Measurements from ENCODE around the gene SREBF1. TPM values are rescaled to one million over a fixed set of nuclear protein-coding genes. Genes with fewer than 3 reads are reported as not detected.

Gene SREBF1
- total and polyA plus RNA-seq, 12 donors: 9.0 to 61.2 (median 20.1) TPM

- no peak for TF ChIP-seq CTCF (IDR thresholded peaks at IDR 0.05)
- WGBS, 2 donors: 73 to 75% methylated on average over 25 of the region's 25 CpGs
- DNase-seq (no peak), ATAC-seq (peak in 4 of 8 donors; percentile 1 to 10 (median 4))
- H3K4me3 ChIP-seq: no peak overlapping the region
- peaks cover 29 to 81% (median 63%) of the 10 kb centered on the region in 9 donors for H3K4me1 ChIP-seq
- H3K27ac ChIP-seq: peak overlapping the region in 8 of 10 donors; percentile 3 to 60 (median 46)
- H3K36me3 ChIP-seq: peaks cover 0 to 9% (median 0%) of the 10 kb centered on the region in 9 donors
- H3K9me3 ChIP-seq: no peaks in the 10 kb centered on the region
- intact Hi-C loops (cut with DNase I): loop anchor here in 4 of 10 donors (2.0 to 10.0 kb wide), 3 partner anchors 41 to 85 kb away; partner anchors contain the start of gene RAI1 (in 2 of the 4)
- H3K27me3 ChIP-seq: no peaks in the 10 kb centered on the region
Observed at GRCh38 chr17:17769869-17770631, 66.7 kb downstream of the SREBF1 start.

GRCh38 chr17:17768424-17769088 lies 68.2 kb downstream of the SREBF1 start:
- Histone ChIP-seq H3K4me3 (no peak overlapping the region), H3K9me3 (no peaks in the 10 kb centered on the region), H3K4me1 (peaks cover 27 to 72% (median 56%) of the 10 kb centered on the region in 9 donors), H3K27me3 (no peaks in the 10 kb centered on the region), H3K36me3 (peaks cover 0 to 13% (median 0%) of the 10 kb centered on the region in 9 donors), H3K27ac (peak overlapping the region in 6 of 10 donors; percentile 5 to 49 (median 25))
- DNase-seq (no peak), ATAC-seq (peak; percentile 16 to 67 (median 46))
- no peak for TF ChIP-seq CTCF (IDR thresholded peaks at IDR 0.05)
- WGBS, 2 donors: 47 to 54% methylated on average over 14 of the region's 14 CpGs
- intact Hi-C loops (cut with DNase I): loop anchor here in 1 of 10 donors (10.0 kb wide), 1 partner anchor 86 kb away; no protein-coding TSS in a partner anchor

- peaks cover 0 to 13% (median 0%) of the 10 kb centered on the region in 9 donors for H3K36me3 ChIP-seq
- no peak for DNase-seq
- peak overlapping the region in 6 of 10 donors; percentile 1 to 49 (median 25) for H3K27ac ChIP-seq
- peaks cover 27 to 78% (median 60%) of the 10 kb centered on the region in 9 donors for H3K4me1 ChIP-seq
- TF ChIP-seq CTCF (IDR thresholded peaks at IDR 0.05): no peak
- no peak overlapping the region for H3K4me3 ChIP-seq
- 70 to 81% methylated on average over 6 of the region's 6 CpGs for WGBS, 2 donors
- H3K9me3 ChIP-seq: no peaks in the 10 kb centered on the region
- intact Hi-C loops (cut with DNase I): loop anchor here in 1 of 10 donors (10.0 kb wide), 1 partner anchor 87 kb away; no protein-coding TSS in a partner anchor
- ATAC-seq: no peak
- no peaks in the 10 kb centered on the region for H3K27me3 ChIP-seq
Observed at GRCh38 chr17:17767887-17768418, 68.8 kb downstream of the SREBF1 start.

All from heart right ventricle (tissue), 16 donors.